ENCODE results near the gene RBP7.

RBP7 gene

DNA sequence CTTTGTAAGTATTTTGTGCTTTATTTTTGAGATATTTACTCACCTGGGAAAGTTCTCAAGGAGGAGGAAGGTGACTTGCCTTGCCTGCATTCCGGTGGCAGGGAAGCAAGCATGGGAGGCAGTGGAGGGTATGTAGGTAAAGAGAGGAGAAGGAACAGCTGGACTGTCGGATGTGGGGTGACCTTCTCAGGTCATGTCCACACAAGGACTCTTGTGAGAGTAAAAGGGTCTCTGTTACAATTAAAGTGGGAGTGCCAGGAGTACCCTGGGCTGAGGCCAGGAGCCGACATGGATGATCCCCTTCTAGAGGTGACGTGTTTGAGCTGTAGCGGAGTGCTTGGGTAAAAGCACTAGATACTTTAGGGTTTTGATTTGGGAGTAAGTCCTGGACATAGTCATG lies 60.8 kb downstream of the RBP7 start:
- no peak for TF ChIP-seq CTCF (conservative IDR thresholded peaks at IDR 0.05; ENCODE audit: control insufficient read depth, insufficient read depth, low read depth, low read length)
- H3K4me3 ChIP-seq (ENCODE audit: control insufficient read depth, low read depth, low read length): no peak overlapping the region
- no peak for DNase-seq (ENCODE audit: low read depth)

DNA sequence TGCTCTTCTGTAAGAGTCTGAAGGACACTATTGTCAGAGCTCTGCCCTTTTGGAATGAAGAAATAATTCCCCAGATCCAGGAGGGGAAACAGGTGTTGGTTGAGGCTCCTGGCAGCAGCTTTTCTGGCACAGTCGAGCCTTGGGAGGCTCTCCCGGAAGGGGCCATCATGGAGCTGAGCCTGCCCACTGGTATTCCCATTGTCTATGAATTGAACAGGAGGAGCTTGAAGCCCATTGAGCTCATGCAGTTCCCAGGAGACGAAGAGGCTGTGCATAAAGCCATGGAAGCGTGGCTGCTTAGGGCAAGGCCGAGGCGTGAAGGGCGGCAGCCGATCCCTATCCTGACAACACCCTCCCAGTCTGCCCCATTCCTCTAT lies 62.3 kb downstream of the RBP7 start:
- no peak for TF ChIP-seq CTCF (conservative IDR thresholded peaks at IDR 0.05; ENCODE audit: control insufficient read depth, insufficient read depth, low read depth, low read length)
- H3K4me3 ChIP-seq (ENCODE audit: control insufficient read depth, low read depth, low read length): no peak overlapping the region
- no peak for DNase-seq (ENCODE audit: low read depth)

DNA sequence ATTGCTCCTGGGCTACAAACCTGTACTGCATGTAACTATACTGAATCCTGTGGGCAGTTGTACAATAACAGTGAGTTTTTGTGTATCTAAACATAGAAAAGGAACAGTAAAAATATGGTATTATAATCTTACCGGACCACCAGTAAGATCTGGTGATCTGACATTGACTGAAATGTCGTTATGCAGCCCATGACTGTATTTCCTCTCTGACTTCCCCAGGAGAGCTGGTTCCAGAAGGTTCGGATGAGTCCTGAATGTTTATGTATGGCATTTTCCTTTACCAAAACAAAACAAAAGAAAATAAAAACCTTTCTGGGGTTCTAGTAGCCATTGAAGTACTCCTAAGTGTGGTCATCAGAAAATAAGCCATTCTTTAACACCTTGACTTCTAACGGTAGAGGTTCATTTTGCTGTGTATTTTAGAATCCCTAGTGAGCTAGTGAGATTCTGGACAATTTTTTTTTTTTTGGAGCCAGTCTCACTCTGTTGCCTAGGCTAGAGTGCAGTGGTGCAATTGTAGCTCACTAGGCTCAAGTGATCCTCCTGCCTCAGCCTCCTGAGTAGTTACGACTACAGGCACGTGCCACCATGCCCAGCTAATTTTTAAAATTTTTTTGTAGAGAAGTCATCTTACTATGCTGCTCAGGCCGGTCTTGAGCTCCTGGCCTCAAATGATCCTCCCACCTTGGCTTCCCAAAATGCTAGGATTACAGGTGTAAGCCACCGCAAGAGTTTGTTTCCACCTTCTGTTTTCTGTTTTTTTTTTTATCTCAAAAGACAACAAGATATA lies 63.5 kb downstream of the RBP7 start:
- H3K4me3 ChIP-seq (ENCODE audit: control insufficient read depth, low read depth, low read length): no peak overlapping the region
- no peak for TF ChIP-seq CTCF (conservative IDR thresholded peaks at IDR 0.05; ENCODE audit: control insufficient read depth, insufficient read depth, low read depth, low read length)

GRCh38 chr1:10061276-10061675 lies 64.2 kb downstream of the RBP7 start:
- no peak for TF ChIP-seq CTCF (conservative IDR thresholded peaks at IDR 0.05; ENCODE audit: control insufficient read depth, insufficient read depth, low read depth, low read length)
- no peak for DNase-seq (ENCODE audit: low read depth)
- no peak overlapping the region for H3K4me3 ChIP-seq (ENCODE audit: control insufficient read depth, low read depth, low read length)

More for the DNA sequence above, 63.5 kb downstream of the RBP7 start:
- DNase-seq (ENCODE audit: low read depth): no peak

DNA sequence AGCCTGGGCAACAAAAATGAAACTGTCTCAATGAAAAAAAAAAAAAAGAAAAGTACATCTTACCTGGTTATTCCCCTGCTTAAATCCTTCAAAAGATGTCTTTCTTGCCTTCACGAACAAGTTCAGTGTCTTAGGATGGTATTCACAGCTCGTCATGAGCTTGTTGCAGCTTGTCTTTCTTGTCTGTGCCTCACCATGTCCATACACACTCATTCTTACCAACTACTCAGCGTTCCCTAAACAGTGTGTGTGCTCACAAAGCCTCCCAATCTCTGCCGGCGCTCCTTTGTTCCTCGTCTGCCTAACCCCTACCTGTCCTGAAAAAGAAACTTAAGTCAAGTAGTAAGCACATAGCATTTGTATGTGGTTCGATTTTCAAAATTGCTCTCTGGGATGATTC lies 66.8 kb downstream of the RBP7 start:
- H3K4me3 ChIP-seq (ENCODE audit: control insufficient read depth, low read depth, low read length): no peak overlapping the region

DNA sequence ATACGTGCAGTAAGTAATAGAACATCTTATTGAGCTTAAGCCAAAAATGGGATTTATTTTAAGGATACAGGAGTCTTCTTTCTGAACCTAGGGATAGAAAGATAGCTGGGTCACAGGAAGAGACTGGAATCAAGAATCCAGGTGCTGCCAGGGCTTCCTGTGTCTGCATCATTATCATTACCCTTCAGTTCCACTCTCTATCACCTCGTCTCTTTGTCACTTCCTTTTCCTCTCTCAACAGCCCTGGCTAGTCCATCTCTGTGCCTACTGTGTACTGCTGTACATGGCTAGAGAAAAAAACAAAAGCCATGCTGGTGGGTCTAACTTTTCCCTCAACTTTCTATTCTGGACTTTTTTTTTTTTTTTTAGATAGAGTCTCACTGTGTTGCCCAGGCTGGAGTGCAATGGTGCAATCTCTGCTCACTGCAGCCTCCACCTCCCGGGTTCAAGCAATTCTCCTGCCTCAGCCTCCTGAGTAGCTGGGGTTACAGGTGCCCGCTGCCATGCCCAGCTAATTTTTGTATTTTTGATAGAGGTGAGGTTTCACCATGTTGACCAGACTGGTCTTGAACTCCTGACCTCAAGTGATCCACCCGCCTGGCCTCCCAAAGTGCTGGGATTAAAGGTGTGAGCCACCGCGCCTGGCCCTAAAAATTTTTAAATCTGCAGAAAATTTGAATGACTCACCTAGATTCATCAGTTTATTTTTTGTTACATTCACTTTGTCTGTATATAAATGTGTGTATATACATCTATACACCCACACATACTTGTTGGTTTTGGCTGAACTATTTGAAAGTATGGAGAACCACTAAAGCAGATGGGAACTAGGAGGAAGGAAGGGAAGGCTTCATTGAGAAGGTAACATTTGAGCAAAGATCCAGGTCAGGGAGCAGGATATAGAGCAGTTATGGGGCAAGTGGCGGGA lies 67.7 kb downstream of the RBP7 start:
- no peak for DNase-seq (ENCODE audit: low read depth)
- no peak overlapping the region for H3K4me3 ChIP-seq (ENCODE audit: control insufficient read depth, low read depth, low read length)
- TF ChIP-seq CTCF (conservative IDR thresholded peaks at IDR 0.05; ENCODE audit: control insufficient read depth, insufficient read depth, low read depth, low read length): no peak

More for the DNA sequence above, 66.8 kb downstream of the RBP7 start:
- DNase-seq (ENCODE audit: low read depth): no peak
- no peak for TF ChIP-seq CTCF (conservative IDR thresholded peaks at IDR 0.05; ENCODE audit: control insufficient read depth, insufficient read depth, low read depth, low read length)

All from fibroblast of mammary gland (primary cell).